GM12878 (cell line): ENCODE results near the gene ATAD2B. TPM values are rescaled to one million over a fixed set of nuclear protein-coding genes. Genes with fewer than 3 reads are reported as not detected.
A peak's percentile ranks its signal among the peaks of the same experiment; 100 is the strongest.

Source experiments
- BCL11A ChIP-seq: IDR thresholded peaks from 2 replicates; pipeline ENCODE4 v1.6.1; 2011; ENCODE audit warnings: low read depth, low read length
- BRCA1 ChIP-seq: IDR thresholded peaks from 2 replicates; pipeline ENCODE4 v1.6.1; 2011; ENCODE audit warnings: low read depth, low read length, improper control_type of control experiment
- CBX5 ChIP-seq: sonication (generic); IDR thresholded peaks from 2 replicates; pipeline ENCODE4 v1.6.1; 2016; ENCODE audit warnings: low read depth, moderate library complexity, mild to moderate bottlenecking, inconsistent platforms
- EZH2 ChIP-seq: IDR thresholded peaks from 2 replicates; pipeline ENCODE4 v1.6.1; 2012; ENCODE audit warnings: low read depth, mild to moderate bottlenecking, control low read depth, inconsistent platforms, low read length, borderline replicate concordance; ENCODE audit not compliant: control insufficient read depth
- FOXM1 ChIP-seq: IDR thresholded peaks from 2 replicates; pipeline ENCODE4 v1.6.1; 2012; ENCODE audit warnings: low read depth, mild to moderate bottlenecking, inconsistent platforms, low read length, moderate library complexity
- GABPA ChIP-seq: IDR thresholded peaks from 2 replicates; pipeline ENCODE4 v1.6.1; 2014; ENCODE audit warnings: antibody characterized with exemption, low read depth, mild to moderate bottlenecking, inconsistent platforms
- LARP7 ChIP-seq: fragments of 450-650 bp; IDR thresholded peaks from 2 replicates; pipeline ENCODE4 v1.6.1; 2017; ENCODE audit warnings: mild to moderate bottlenecking
- MTA2 ChIP-seq: fragments of 450-650 bp; IDR thresholded peaks from 2 replicates; pipeline ENCODE4 v1.6.1; 2016; ENCODE audit warnings: low read depth, mild to moderate bottlenecking, moderate library complexity
- RBBP5 ChIP-seq: fragments of 200-600 bp; sonication (generic); conservative IDR thresholded peaks from 2 replicates; pipeline ENCODE4 v1.6.1; 2016
- SIN3A ChIP-seq: IDR thresholded peaks from 2 replicates; pipeline ENCODE4 v1.6.1; 2012; ENCODE audit warnings: low read depth, low read length, improper control_type of control experiment
- SREBF1 ChIP-seq: IDR thresholded peaks from 2 replicates; pipeline ENCODE4 v1.6.1; 2012; ENCODE audit warnings: mild to moderate bottlenecking, low read length
- SREBF2 ChIP-seq: IDR thresholded peaks from 2 replicates; pipeline ENCODE4 v1.6.1; 2012; ENCODE audit warnings: mild to moderate bottlenecking, low read length
- SUPT20H ChIP-seq: IDR thresholded peaks from 2 replicates; pipeline ENCODE4 v1.6.1; 2011; ENCODE audit warnings: low read depth, mild to moderate bottlenecking, low read length, moderate library complexity, borderline replicate concordance; ENCODE audit not compliant: control insufficient read depth
- TCF12 ChIP-seq: IDR thresholded peaks from 2 replicates; pipeline ENCODE4 v1.6.1; 2011; ENCODE audit warnings: low read depth, mild to moderate bottlenecking, low read length
- ZNF24 ChIP-seq: fragments of 450-650 bp; IDR thresholded peaks from 2 replicates; pipeline ENCODE4 v1.6.1; 2017; ENCODE audit warnings: antibody characterized with exemption, mild to moderate bottlenecking
- ZZZ3 ChIP-seq: IDR thresholded peaks from 2 replicates; pipeline ENCODE4 v1.6.1; 2011; ENCODE audit warnings: low read depth; ENCODE audit not compliant: control insufficient read depth, insufficient read length
- polyA plus RNA-seq, 11 experiments: library from polyadenylated mRNA; depleted of rRNA in 4 of 11; unstranded in 6 of 11; stranded (reverse) in 5 of 11; fragments of >200 nt; fragmentation: Nextera tagmentation in 4 of 11; fragmentation: Illumina TruSeq in 1 of 11; extraction: Ambion mirVana in 4 of 11; extraction: Trizol in 1 of 11; gene quantifications; 1 replicate in 1 of 11; 2 replicates in 10 of 11; pipeline versions ENCODE4 v1.2.1 to v1.2.3, GENCODE V29; 2011 to 2016; ENCODE audit warnings: inconsistent platforms in 2 of 11, missing spikeins in 2 of 11, low read depth in 1 of 11
- total RNA-seq, 4 experiments: library from RNA; depleted of rRNA in 3 of 4; stranded (reverse); fragments of >200 nt in 3 of 4; fragmentation: Illumina TruSeq in 1 of 4; extraction: Trizol in 1 of 4; gene quantifications; 2 replicates each; pipeline versions ENCODE4 v1.2.1 to v1.2.3, GENCODE V29; 2013 to 2021
- TF ChIP-seq, protein P1 (sequence below): fragments of 450-650 bp; formaldehyde crosslinking; IDR thresholded peaks from 2 replicates; pipeline ENCODE4 v1.4.0; 2020; ENCODE audit warnings: mild to moderate bottlenecking, moderate library complexity
- TF ChIP-seq, protein P2 (sequence below): fragments of 450-650 bp; IDR thresholded peaks from 2 replicates; pipeline ENCODE4 v1.6.1; 2017; ENCODE audit warnings: mild to moderate bottlenecking, moderate library complexity
- TF ChIP-seq, protein P3 (sequence below): fragments of 450-650 bp; IDR thresholded peaks from 2 replicates; pipeline ENCODE4 v1.6.1; 2016; ENCODE audit warnings: mild to moderate bottlenecking
- TF ChIP-seq, protein P4 (sequence below): fragments of 450-650 bp; IDR thresholded peaks from 2 replicates; pipeline ENCODE4 v1.6.1; 2017; ENCODE audit warnings: mild to moderate bottlenecking, low read depth, inconsistent platforms; ENCODE audit not compliant: poor library complexity, severe bottlenecking

The ATAD2B gene
- total and polyA plus RNA-seq, 10 of the 15 experiments (the other 5 are each of a cell fraction or from before 2014, with no cell fraction given), result 3.6 to 29.9 (median 16.8) TPM

DNA sequence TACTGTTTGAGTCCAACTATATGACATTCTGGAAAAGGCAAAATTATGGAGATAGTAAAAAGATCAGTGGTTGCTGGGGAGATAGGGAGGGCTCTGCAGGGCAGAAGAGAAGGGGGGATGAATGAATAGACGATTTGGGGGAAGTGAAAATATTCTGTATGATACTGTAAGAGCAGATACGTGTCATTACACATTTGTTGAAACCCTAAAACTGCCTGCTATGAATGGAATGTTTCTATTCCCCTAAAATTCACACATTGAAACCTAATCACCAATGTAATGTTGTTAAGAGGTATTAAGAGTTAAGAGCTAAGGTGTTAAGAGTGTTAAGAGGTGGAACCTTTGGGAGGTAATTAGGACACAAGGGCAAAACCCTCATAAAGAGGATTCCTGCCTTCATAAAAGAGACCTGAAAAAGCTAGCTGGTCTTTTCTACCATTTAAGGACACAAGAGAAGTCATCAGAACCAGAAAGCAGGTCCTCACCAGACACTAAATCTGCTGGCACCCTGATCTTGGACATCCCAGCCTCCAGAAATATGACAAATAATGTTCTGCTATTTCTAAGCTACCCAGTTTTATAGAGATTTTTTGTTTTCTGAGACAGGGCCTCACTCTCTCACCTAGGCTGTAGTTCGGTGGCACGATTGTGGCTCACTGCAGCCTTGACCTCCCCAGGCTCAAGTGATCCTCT, 76.2 kb downstream of the ATAD2B start (continued):
- TF ChIP-seq TCF12, result no peak
- peak; percentile 55; the same call in 1 of the 2 replicates for TF ChIP-seq BCL11A
- no peak for TF ChIP-seq FOXM1
- TF ChIP-seq MTA2, result peak; percentile 98
- TF ChIP-seq CBX5, result no peak
- no peak for TF ChIP-seq SIN3A
- peak; percentile 45; the same call in 1 of the 2 replicates for TF ChIP-seq ZNF24
- TF ChIP-seq, protein P1, sequence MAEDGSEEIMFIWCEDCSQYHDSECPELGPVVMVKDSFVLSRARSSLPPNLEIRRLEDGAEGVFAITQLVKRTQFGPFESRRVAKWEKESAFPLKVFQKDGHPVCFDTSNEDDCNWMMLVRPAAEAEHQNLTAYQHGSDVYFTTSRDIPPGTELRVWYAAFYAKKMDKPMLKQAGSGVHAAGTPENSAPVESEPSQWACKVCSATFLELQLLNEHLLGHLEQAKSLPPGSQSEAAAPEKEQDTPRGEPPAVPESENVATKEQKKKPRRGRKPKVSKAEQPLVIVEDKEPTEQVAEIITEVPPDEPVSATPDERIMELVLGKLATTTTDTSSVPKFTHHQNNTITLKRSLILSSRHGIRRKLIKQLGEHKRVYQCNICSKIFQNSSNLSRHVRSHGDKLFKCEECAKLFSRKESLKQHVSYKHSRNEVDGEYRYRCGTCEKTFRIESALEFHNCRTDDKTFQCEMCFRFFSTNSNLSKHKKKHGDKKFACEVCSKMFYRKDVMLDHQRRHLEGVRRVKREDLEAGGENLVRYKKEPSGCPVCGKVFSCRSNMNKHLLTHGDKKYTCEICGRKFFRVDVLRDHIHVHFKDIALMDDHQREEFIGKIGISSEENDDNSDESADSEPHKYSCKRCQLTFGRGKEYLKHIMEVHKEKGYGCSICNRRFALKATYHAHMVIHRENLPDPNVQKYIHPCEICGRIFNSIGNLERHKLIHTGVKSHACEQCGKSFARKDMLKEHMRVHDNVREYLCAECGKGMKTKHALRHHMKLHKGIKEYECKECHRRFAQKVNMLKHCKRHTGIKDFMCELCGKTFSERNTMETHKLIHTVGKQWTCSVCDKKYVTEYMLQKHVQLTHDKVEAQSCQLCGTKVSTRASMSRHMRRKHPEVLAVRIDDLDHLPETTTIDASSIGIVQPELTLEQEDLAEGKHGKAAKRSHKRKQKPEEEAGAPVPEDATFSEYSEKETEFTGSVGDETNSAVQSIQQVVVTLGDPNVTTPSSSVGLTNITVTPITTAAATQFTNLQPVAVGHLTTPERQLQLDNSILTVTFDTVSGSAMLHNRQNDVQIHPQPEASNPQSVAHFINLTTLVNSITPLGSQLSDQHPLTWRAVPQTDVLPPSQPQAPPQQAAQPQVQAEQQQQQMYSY (CRISPR knock-in tag), result no peak
- TF ChIP-seq, protein P2, sequence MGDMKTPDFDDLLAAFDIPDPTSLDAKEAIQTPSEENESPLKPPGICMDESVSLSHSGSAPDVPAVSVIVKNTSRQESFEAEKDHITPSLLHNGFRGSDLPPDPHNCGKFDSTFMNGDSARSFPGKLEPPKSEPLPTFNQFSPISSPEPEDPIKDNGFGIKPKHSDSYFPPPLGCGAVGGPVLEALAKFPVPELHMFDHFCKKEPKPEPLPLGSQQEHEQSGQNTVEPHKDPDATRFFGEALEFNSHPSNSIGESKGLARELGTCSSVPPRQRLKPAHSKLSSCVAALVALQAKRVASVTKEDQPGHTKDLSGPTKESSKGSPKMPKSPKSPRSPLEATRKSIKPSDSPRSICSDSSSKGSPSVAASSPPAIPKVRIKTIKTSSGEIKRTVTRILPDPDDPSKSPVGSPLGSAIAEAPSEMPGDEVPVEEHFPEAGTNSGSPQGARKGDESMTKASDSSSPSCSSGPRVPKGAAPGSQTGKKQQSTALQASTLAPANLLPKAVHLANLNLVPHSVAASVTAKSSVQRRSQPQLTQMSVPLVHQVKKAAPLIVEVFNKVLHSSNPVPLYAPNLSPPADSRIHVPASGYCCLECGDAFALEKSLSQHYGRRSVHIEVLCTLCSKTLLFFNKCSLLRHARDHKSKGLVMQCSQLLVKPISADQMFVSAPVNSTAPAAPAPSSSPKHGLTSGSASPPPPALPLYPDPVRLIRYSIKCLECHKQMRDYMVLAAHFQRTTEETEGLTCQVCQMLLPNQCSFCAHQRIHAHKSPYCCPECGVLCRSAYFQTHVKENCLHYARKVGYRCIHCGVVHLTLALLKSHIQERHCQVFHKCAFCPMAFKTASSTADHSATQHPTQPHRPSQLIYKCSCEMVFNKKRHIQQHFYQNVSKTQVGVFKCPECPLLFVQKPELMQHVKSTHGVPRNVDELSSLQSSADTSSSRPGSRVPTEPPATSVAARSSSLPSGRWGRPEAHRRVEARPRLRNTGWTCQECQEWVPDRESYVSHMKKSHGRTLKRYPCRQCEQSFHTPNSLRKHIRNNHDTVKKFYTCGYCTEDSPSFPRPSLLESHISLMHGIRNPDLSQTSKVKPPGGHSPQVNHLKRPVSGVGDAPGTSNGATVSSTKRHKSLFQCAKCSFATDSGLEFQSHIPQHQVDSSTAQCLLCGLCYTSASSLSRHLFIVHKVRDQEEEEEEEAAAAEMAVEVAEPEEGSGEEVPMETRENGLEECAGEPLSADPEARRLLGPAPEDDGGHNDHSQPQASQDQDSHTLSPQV, result no peak
- TF ChIP-seq SUPT20H, result no peak
- TF ChIP-seq ZZZ3, result no peak
- TF ChIP-seq LARP7, result no peak
- no peak for TF ChIP-seq GABPA
- TF ChIP-seq, protein P3, sequence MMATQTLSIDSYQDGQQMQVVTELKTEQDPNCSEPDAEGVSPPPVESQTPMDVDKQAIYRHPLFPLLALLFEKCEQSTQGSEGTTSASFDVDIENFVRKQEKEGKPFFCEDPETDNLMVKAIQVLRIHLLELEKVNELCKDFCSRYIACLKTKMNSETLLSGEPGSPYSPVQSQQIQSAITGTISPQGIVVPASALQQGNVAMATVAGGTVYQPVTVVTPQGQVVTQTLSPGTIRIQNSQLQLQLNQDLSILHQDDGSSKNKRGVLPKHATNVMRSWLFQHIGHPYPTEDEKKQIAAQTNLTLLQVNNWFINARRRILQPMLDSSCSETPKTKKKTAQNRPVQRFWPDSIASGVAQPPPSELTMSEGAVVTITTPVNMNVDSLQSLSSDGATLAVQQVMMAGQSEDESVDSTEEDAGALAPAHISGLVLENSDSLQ, result 0 out of 2 replicates have a peak, but pooled peaks have one; percentile 17
- no peak for TF ChIP-seq RBBP5
- no peak for TF ChIP-seq BRCA1
- TF ChIP-seq SREBF1, result no peak
- TF ChIP-seq SREBF2, result no peak
- TF ChIP-seq EZH2, result no peak
- TF ChIP-seq, protein P4, sequence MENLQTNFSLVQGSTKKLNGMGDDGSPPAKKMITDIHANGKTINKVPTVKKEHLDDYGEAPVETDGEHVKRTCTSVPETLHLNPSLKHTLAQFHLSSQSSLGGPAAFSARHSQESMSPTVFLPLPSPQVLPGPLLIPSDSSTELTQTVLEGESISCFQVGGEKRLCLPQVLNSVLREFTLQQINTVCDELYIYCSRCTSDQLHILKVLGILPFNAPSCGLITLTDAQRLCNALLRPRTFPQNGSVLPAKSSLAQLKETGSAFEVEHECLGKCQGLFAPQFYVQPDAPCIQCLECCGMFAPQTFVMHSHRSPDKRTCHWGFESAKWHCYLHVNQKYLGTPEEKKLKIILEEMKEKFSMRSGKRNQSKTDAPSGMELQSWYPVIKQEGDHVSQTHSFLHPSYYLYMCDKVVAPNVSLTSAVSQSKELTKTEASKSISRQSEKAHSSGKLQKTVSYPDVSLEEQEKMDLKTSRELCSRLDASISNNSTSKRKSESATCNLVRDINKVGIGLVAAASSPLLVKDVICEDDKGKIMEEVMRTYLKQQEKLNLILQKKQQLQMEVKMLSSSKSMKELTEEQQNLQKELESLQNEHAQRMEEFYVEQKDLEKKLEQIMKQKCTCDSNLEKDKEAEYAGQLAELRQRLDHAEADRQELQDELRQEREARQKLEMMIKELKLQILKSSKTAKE, result peak; percentile 29
